Naive thymus-derived CD4-positive, alpha-beta T cell (primary cell): ENCODE results near the gene FAM222A. TPM values are rescaled to one million over a fixed set of nuclear protein-coding genes. Genes with fewer than 3 reads are reported as not detected.

Source experiments
- ATAC-seq: fragments of 150-1000 bp; cut with Tn5 transposase; 2 replicates; pipeline ENCODE4 v1.10.0; 2021; ENCODE audit warnings: mild to moderate bottlenecking, moderate library complexity
- CTCF ChIA-PET: fragments of 350-600 bp; sonication (Branson Sonifier 250); formaldehyde crosslinking; loops from one replicate; lab custom pipeline; 2021; ENCODE audit warnings: antibody characterized with exemption; lab: Charles Lee
- POLR2A ChIA-PET: fragments of 350-600 bp; sonication (Branson Sonifier 250); formaldehyde crosslinking; loops from one replicate; lab custom pipeline; 2021; ENCODE audit warnings: antibody characterized with exemption, inconsistent platforms; lab: Charles Lee
- DNase-seq, 9 donors: peaks; one replicate each; pipeline versions ENCODE4 v3.0.0 to v3.0.0-alpha.2; 2020 to 2022; ENCODE audit warnings: mixed read lengths in 1 of 9
- H3K27ac ChIP-seq: one replicate; pipeline ENCODE4 v1.7.0; 2013; ENCODE audit warnings: mild to moderate bottlenecking, low read depth, low read length, moderate library complexity
- H3K27me3 ChIP-seq, 2 donors: one replicate each; pipeline ENCODE4 v1.7.0; 2013; ENCODE audit warnings: low read length in 2 of 2, mild to moderate bottlenecking in 2 of 2, moderate library complexity in 2 of 2; ENCODE audit not compliant: control insufficient read depth in 2 of 2, insufficient read depth in 2 of 2
- H3K36me3 ChIP-seq, 3 experiments: 1 replicate in 2 of 3; 2 replicates in 1 of 3; pipeline ENCODE4 v1.7.0; 2013; ENCODE audit warnings: low read length in 3 of 3, mild to moderate bottlenecking in 3 of 3, moderate library complexity in 1 of 3; ENCODE audit not compliant: insufficient read depth in 3 of 3, control insufficient read depth in 2 of 3
- H3K4me1 ChIP-seq, 2 donors: one replicate each; pipeline ENCODE4 v1.7.0; 2013; ENCODE audit warnings: low read length in 2 of 2, mild to moderate bottlenecking in 2 of 2, moderate library complexity in 1 of 2; ENCODE audit not compliant: control insufficient read depth in 2 of 2, insufficient read depth in 2 of 2
- H3K4me3 ChIP-seq: 2 replicates; pipeline ENCODE4 v1.7.0; 2013; ENCODE audit warnings: mild to moderate bottlenecking, low read length
- H3K9me3 ChIP-seq, 3 experiments: 1 replicate in 2 of 3; 2 replicates in 1 of 3; pipeline ENCODE4 v1.7.0; 2013; ENCODE audit warnings: low read length in 3 of 3; ENCODE audit not compliant: control insufficient read depth in 2 of 3
- H3K27ac Mint-ChIP-seq, 9 donors: one replicate each; pipeline ENCODE4 v1.8.0; 2020 to 2022; ENCODE audit warnings: mixed read lengths in 9 of 9, mild to moderate bottlenecking in 8 of 9, moderate library complexity in 5 of 9, inconsistent platforms in 2 of 9
- H3K27me3 Mint-ChIP-seq, 5 donors: one replicate each; pipeline ENCODE4 v1.8.0; 2021 to 2022; ENCODE audit warnings: mixed read lengths in 5 of 5, mild to moderate bottlenecking in 1 of 5
- H3K36me3 Mint-ChIP-seq, 5 donors: one replicate each; pipeline ENCODE4 v1.8.0; 2020 to 2022; ENCODE audit warnings: mixed read lengths in 5 of 5, mild to moderate bottlenecking in 3 of 5, inconsistent platforms in 1 of 5
- H3K4me1 Mint-ChIP-seq, 7 donors: one replicate each; pipeline ENCODE4 v1.8.0; 2020 to 2022; ENCODE audit warnings: mixed read lengths in 7 of 7, mild to moderate bottlenecking in 3 of 7, inconsistent platforms in 1 of 7
- H3K4me3 Mint-ChIP-seq, 10 donors: one replicate each; pipeline ENCODE4 v1.8.0; 2020 to 2022; ENCODE audit warnings: mild to moderate bottlenecking in 10 of 10, mixed read lengths in 10 of 10, moderate library complexity in 6 of 10, inconsistent platforms in 2 of 10
- H3K9me3 Mint-ChIP-seq, 11 donors: one replicate each; pipeline ENCODE4 v1.8.0; 2020 to 2022; ENCODE audit warnings: mixed read lengths in 11 of 11, mild to moderate bottlenecking in 4 of 11, inconsistent platforms in 1 of 11, moderate library complexity in 1 of 11
- intact Hi-C, 2 donors: fragments of 100-400 bp; cut with micrococcal nuclease; formaldehyde crosslinking; loops; one replicate each; pipeline ENCODE4 v1.15.1; 2023
- polyA plus RNA-seq, 2 donors: library from polyadenylated mRNA; unstranded; fragments of 300-500 nt; fragmentation: Illumina TruSeq; gene quantifications; one replicate each; pipeline ENCODE4 v1.2.3, GENCODE V29; 2021
- total RNA-seq, 6 experiments: library from RNA in 5 of 6; stranded (reverse) in 5 of 6; gene quantifications; 1 replicate in 5 of 6; 2 replicates in 1 of 6; pipeline ENCODE4 v1.2.3 and lab custom pipeline; 2021 to 2026

Gene FAM222A
- total and polyA plus RNA-seq, 7 experiments from 2014 or later: 0.08 to 1.6 (median 0.38) TPM

- intact Hi-C loops: no loop called here
- Histone ChIP-seq H3K36me3 (no peaks in the 10 kb centered on the region), H3K27ac (no peak overlapping the region), H3K27me3 (no peaks in the 10 kb centered on the region), H3K4me1 (no peaks in the 10 kb centered on the region), H3K9me3 (no peaks in the 10 kb centered on the region), H3K4me3 (no peak overlapping the region)
- Mint-ChIP-seq H3K27ac (no peak overlapping the region), H3K9me3 (no peaks in the 10 kb centered on the region), H3K4me3 (no peak overlapping the region), H3K27me3 (peaks cover 0 to 32% (median 2%) of the 10 kb centered on the region in 5 donors), H3K36me3 (no peaks in the 10 kb centered on the region), H3K4me1 (no peaks in the 10 kb centered on the region)
- no peak for DNase-seq
- ChIA-PET CTCF (no interaction called here), POLR2A (no interaction called here)
- no peak for ATAC-seq
Observed at GRCh38 chr12:109673884-109674283, 39.7 kb upstream of the FAM222A start.

GRCh38 chr12:109675411-109675810 is 38.2 kb upstream of the FAM222A start:
- Histone ChIP-seq H3K4me1 (no peaks in the 10 kb centered on the region), H3K9me3 (no peaks in the 10 kb centered on the region), H3K27ac (no peak overlapping the region), H3K4me3 (no peak overlapping the region), H3K36me3 (no peaks in the 10 kb centered on the region), H3K27me3 (no peaks in the 10 kb centered on the region)
- Mint-ChIP-seq H3K4me3 (no peak overlapping the region), H3K27ac (no peak overlapping the region), H3K4me1 (no peaks in the 10 kb centered on the region), H3K36me3 (no peaks in the 10 kb centered on the region), H3K9me3 (no peaks in the 10 kb centered on the region), H3K27me3 (peaks cover 0 to 31% (median 0%) of the 10 kb centered on the region in 5 donors)
- POLR2A ChIA-PET: no interaction called here
- ATAC-seq: no peak
- intact Hi-C loops: no loop called here
- no peak for DNase-seq
- CTCF ChIA-PET: no interaction called here

- ChIA-PET CTCF (no interaction called here), POLR2A (no interaction called here)
- H3K27ac ChIP-seq: no peak overlapping the region
- Mint-ChIP-seq H3K36me3 (no peaks in the 10 kb centered on the region), H3K27me3 (peaks cover 0 to 35% (median 0%) of the 10 kb centered on the region in 5 donors), H3K4me3 (no peak overlapping the region), H3K9me3 (no peaks in the 10 kb centered on the region), H3K4me1 (no peaks in the 10 kb centered on the region), H3K27ac (no peak overlapping the region)
- ATAC-seq: no peak
- intact Hi-C loops: no loop called here
- no peak overlapping the region for H3K4me3 ChIP-seq
- H3K9me3 ChIP-seq: no peaks in the 10 kb centered on the region
- no peaks in the 10 kb centered on the region for H3K27me3 ChIP-seq
- DNase-seq: no peak
- no peaks in the 10 kb centered on the region for H3K36me3 ChIP-seq
- no peaks in the 10 kb centered on the region for H3K4me1 ChIP-seq
Observed at GRCh38 chr12:109677279-109677691, 36.3 kb upstream of the FAM222A start.

- Histone ChIP-seq H3K4me3 (no peak overlapping the region), H3K9me3 (no peaks in the 10 kb centered on the region), H3K36me3 (no peaks in the 10 kb centered on the region), H3K4me1 (no peaks in the 10 kb centered on the region), H3K27me3 (no peaks in the 10 kb centered on the region), H3K27ac (no peak overlapping the region)
- no peak for DNase-seq
- no peak for ATAC-seq
- H3K27me3 Mint-ChIP-seq: peaks cover 0 to 36% (median 6%) of the 10 kb centered on the region in 5 donors
- intact Hi-C loops: no loop called here
- no peak overlapping the region for H3K27ac Mint-ChIP-seq
- no peaks in the 10 kb centered on the region for H3K9me3 Mint-ChIP-seq
- ChIA-PET POLR2A (no interaction called here), CTCF (no interaction called here)
- no peaks in the 10 kb centered on the region for H3K4me1 Mint-ChIP-seq
- no peaks in the 10 kb centered on the region for H3K36me3 Mint-ChIP-seq
- no peak overlapping the region for H3K4me3 Mint-ChIP-seq
Observed at GRCh38 chr12:109678719-109679118, 34.9 kb upstream of the FAM222A start.

- ChIA-PET POLR2A (interaction anchor here (0.6 kb wide), 1 partner anchor 107 kb away, joined by 3 read pairs; no protein-coding TSS in a partner anchor), CTCF (no interaction called here)
- no peak overlapping the region for H3K4me3 Mint-ChIP-seq
- no peaks in the 10 kb centered on the region for H3K4me1 ChIP-seq
- no peaks in the 10 kb centered on the region for H3K9me3 ChIP-seq
- no peaks in the 10 kb centered on the region for H3K4me1 Mint-ChIP-seq
- H3K4me3 ChIP-seq: no peak overlapping the region
- no peaks in the 10 kb centered on the region for H3K36me3 ChIP-seq
- H3K36me3 Mint-ChIP-seq: no peaks in the 10 kb centered on the region
- no peak overlapping the region for H3K27ac Mint-ChIP-seq
- no peak for ATAC-seq
- no peaks in the 10 kb centered on the region for H3K27me3 ChIP-seq
- peaks cover 0 to 34% (median 6%) of the 10 kb centered on the region in 5 donors for H3K27me3 Mint-ChIP-seq
- intact Hi-C loops: no loop called here
- no peak overlapping the region for H3K27ac ChIP-seq
- no peaks in the 10 kb centered on the region for H3K9me3 Mint-ChIP-seq
- DNase-seq: no peak
Observed at GRCh38 chr12:109679501-109680263, 33.9 kb upstream of the FAM222A start.

- ATAC-seq: no peak
- intact Hi-C loops: no loop called here
- Histone ChIP-seq H3K27me3 (no peaks in the 10 kb centered on the region), H3K27ac (no peak overlapping the region), H3K4me3 (no peak overlapping the region), H3K9me3 (no peaks in the 10 kb centered on the region), H3K36me3 (no peaks in the 10 kb centered on the region), H3K4me1 (no peaks in the 10 kb centered on the region)
- Mint-ChIP-seq H3K4me1 (no peaks in the 10 kb centered on the region), H3K27me3 (peaks cover 0 to 34% (median 6%) of the 10 kb centered on the region in 5 donors), H3K4me3 (no peak overlapping the region), H3K36me3 (no peaks in the 10 kb centered on the region), H3K9me3 (no peaks in the 10 kb centered on the region), H3K27ac (no peak overlapping the region)
- POLR2A ChIA-PET: no interaction called here
- DNase-seq: no peak
- CTCF ChIA-PET: interaction anchor here (0.6 to 0.9 kb wide), 2 partner anchors 82 to 167 kb away, joined by 3 to 6 read pairs; no protein-coding TSS in a partner anchor
Observed at GRCh38 chr12:109680264-109681005, 33.2 kb upstream of the FAM222A start.
